D341Med (cell line): ENCODE measurements around the gene GUCY2C.
A peak's percentile ranks its signal among the peaks of the same experiment; 100 is the strongest.

ENCODE experiments used
- DNase-seq: peaks from one replicate; pipeline ENCODE4 v3.0.0; 2012; ENCODE audit warnings: low spot score

GUCY2C gene

DNA sequence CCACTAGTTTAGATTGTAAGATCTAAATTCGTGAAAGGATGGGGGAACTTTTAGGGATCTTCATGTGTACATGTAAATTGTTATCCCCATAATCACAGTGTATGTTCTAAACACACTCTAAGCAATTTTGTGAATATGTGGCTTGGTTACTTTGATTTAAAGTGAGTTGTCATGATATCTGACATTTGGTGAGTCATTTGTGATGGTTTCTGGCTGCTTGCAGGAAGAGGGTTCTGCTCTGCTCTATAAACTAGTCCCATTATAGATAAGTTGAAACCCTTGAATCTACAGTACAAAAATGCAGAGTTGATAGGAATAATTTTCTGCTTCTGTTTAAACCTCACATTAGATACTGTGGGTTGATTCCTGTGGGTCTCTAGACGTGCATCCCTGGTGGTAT is 14.8 kb downstream of the GUCY2C start:
- DNase-seq = no peak

DNA sequence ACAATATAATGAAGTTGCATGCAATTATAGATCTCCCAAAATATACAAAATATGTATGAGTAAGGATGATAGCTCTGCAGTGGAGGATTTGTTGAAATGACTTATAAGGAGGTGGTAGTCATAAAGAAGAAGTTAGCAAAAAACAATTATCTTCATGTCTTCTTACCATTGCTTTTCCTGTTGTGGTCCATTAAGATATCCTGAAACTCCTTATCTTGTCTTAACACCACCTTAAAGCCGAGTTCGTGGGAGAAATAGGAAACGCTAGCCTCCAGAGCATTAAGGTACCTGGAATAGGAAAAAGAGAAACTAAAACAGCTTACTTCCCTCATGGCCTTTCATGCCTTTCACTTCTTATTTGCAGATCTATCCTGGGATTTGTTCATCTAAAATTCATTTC is 15.2 kb downstream of the GUCY2C start:
- no peak for DNase-seq

DNA sequence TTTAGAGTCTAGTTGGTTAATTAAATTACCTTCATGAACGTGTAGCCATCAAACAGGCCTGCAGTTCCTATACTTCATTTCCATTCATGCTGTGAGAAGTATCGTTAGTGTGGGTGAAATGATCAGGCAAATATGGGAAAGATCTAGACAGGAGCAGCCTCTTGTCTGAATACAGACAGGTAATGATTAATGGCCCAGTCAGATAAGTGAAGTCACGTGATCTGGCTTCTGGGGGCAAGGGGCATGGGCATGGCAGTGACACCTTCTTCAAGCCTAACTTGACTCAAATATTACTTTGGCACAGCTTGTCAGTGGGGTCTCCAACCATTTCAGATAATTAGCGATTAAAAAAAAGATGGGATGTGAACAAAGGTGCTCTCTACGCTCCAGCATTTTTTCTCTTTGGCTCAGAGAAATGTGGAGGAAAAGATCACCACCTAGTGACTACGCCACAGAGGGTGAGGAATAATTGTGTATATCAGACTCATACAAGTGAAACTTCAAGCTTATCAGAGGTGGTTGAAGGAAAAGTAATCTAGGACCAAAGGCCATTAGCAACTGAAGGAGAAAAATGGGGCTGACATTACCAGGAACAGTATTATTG is 17.8 kb downstream of the GUCY2C start:
- DNase-seq = no peak

DNA sequence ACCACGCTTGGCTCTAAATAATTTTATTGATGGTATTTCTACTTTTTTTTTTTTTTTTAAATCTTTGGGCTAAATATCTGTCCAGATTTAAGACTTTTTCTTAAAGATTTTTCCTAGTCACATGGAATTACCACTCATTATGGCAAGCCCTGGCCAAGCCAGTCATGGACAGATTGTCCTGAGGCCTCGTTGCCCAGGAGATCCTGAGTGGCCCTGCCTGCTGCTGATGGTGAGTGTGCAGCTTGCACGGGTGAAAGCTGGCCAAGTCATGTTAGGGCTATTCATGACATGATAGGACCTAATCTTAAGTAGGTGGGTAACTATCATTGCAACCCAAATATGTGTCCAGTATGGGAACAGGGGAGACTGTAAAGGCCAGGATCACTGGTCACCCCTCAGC is 27.8 kb downstream of the GUCY2C start:
- DNase-seq = no peak

DNA sequence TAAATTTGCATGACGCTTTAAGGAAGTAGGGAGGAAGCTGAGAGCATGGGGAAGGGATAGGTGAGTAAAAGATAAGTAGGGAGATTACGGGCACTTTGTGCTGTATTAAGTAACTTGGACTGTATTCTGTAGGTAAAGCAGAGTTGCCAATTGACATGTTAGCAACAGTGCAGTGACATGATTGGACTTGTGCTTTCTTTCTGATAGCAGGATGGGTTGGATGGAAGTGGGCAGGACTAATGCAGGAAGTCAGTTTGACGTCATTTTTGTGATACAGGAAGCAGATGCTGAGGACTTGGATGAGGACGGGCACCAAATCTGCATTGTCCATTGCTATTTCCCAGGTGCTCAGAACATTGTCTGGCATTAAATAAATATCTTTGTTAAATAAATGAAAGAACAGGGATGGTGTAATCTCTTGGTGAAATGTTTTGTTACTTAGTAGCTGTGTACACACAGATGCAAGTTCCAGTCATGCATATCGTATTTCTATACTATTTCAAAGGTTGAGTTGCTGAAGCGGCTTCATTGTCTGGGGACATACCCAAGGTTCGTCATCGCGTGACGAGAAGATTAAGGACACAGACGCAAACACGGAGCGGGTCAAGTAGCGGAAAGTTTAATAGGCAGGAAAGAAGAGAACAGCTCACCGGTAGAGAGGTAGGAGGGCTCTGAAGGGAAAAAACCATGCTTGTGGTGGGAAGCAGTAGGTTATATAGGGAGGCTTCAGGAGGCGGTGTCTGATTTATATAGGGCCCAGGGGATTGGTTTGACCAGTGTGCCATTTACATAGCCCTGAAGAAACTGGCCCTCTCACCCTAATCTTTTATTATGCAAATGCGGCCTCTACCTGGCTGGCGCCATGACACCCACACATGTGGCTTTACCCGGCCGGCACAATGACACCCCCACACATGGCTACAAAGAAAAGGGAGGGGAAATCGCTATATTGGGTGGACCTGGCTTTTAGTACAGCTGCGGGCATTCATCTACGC is 30.7 kb downstream of the GUCY2C start:
- no peak for DNase-seq

DNA sequence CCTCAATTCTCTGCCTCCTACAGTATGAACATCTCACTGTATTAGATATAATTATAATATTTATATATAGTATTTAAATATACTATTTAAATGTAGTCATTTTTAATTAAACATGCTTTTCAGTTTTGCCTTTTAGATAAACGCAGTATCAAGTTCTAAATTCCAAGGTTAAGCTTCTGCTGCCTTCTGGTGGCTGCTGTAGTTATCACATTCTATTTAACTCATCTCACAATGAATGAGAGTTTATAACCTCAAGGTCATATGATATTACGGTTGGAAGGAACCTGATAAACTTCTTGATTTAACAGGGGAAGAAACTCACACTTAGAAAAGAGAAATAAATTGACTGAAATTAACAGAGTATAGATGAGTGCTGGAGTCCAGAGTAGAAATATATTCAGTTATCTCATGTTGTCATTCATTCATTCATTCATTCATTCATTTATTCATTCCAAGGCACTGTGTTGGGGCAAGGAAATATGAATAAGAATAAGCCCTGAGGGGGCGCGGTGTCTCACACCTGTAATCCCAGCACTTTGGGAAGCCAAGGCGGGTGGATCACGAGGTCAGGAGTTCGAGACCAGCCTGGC is 31.9 kb downstream of the GUCY2C start:
- peak; percentile 38 for DNase-seq

DNA sequence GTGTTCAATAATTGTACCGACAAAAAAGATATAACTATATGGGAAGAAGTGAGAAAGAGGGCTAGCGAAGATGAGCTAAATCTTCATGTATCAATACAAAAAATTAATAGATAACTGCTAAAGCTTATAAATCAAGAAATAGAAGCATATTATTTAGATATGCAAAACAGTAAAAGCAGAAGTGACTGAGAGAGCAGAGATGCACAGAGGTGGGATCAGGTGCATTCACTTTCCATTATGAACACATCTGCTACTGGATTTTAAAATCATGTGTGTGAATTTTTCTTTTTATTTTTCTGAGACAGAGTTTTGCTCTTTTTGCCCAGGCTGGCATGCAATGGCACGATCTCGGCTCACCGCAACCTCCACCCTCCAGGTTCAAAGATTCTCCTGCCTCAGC is 33.4 kb downstream of the GUCY2C start:
- no peak for DNase-seq

DNA sequence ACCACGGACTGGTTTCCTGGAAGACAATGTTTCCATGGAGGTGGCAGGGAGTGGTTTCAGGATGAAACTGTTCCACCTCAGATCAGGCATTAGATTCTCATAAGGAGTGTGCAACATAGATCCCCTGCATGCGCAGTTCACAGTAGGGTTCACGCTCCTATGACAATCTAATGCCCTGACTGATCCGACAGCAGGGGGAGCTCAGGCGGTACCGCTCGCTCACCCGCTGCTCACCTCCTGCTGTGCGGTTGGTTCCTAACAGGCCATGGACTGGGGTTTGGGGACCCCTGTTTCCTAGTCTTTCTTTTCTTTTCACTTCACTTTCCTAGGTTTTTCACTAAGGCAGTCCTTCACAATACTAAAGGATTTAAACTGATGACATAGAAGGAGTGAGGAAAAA is 39.6 kb downstream of the GUCY2C start:
- DNase-seq = no peak

DNA sequence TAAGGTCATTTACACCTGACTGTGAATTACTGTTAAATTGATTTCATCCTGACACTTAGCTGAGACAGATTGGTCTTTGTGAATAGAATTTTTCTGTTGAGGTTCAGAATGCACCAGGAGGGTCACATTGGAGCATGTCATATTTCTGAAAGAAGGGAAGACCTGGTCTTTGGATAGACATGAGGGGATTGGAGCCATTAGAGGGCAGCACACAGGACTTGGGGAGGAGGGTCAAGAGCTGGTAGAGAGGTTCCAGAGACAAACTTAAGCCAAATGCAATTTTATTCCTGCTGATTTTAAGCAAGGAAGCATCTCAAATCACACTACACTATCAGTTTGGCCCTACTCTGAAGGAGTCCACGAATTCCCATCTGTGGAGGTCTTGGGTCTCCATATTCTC is 41.1 kb downstream of the GUCY2C start:
- no peak for DNase-seq

DNA sequence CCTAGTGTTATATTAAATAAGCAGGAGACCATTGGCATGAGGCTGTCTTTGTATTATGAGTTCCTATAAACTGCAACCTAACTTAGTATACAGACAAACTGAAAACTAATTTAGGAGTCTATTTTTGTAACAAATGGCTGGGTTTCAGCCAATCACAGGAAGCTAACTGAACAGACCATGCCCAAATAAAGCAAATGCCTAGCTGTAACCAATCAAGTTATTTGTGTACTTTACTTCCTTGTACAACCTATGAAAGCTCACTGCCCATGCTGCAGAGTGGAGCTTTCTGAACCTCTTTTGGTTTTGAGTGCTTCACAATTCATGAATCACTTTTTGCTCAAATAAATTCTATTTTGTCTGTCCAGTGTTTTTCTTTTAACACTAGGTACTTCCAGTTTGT is 41.6 kb downstream of the GUCY2C start:
- DNase-seq = no peak

DNA sequence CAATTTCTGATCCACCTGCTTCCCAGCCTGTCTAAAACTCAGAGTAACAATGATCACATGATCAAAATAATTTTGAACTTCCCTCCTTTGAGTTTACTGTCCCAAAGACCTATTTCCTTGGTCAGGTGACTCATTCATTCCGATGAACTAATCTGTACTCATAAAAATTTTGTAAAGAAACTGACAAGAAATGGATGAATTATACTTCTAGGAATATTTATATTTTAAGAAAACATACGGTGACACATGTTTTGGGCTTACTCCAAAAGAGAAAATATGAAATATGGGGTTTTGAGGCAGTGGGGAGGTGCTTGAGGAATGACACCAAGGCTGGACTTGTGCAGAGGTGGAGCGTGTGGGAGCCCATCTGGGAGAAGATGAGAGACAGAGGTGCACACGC is 42.0 kb downstream of the GUCY2C start:
- DNase-seq = no peak

DNA sequence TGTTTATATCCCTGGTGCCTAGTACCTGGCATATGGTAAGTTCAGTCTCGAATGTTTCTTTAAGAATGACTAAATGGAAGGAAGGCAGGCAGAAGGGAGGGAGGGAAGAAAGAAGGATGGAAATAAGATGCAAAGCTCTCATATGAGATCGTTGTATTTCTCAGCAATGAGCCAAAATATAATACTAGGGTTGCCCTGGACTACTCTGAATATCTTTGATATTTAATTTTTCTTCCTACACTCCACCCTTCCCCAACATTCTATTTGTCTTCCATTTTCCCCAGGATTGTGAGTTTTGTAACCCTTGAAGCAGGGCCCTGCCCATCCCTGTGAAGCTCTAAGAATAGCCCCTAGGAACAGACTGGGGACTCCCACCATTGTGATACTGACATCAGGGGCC is 43.9 kb downstream of the GUCY2C start:
- no peak for DNase-seq

DNA sequence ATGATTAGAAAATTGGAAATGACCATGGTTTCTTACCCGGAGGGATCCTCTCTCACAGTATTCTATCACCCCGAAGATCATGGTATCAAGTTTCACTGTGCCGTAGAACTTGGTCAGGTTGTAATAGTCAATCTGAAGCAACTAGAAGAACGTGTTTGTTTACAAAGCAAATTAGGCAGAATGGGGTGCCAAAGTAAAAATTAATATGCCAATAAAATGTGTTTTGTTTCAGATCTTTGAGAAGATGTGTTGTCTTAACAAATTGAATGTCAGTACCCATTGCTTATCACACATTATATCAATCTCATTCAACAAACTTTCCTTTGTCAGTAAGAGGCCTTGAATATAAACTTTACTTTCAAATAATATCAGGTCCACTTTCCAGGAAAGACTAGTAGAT is 45.0 kb downstream of the GUCY2C start:
- DNase-seq = no peak

DNA sequence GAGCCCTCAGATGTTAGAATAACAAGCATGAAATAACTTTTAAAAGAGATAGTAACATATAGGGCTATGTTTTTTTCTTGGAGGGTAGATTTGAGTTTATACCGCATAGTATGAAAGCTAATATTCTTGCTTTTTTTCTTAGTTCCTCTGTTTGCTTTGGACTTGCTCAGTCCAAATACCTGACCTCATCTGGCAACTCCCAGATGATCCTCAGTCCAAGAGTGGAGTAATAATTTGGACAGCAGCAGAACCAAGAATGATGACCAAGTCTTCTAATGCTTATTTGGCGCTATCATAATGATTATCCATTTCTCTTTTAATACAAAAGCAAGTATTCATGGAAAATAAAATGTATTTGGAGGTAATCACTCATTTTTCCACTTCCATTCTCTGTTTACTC is 45.6 kb downstream of the GUCY2C start:
- DNase-seq = no peak

DNA sequence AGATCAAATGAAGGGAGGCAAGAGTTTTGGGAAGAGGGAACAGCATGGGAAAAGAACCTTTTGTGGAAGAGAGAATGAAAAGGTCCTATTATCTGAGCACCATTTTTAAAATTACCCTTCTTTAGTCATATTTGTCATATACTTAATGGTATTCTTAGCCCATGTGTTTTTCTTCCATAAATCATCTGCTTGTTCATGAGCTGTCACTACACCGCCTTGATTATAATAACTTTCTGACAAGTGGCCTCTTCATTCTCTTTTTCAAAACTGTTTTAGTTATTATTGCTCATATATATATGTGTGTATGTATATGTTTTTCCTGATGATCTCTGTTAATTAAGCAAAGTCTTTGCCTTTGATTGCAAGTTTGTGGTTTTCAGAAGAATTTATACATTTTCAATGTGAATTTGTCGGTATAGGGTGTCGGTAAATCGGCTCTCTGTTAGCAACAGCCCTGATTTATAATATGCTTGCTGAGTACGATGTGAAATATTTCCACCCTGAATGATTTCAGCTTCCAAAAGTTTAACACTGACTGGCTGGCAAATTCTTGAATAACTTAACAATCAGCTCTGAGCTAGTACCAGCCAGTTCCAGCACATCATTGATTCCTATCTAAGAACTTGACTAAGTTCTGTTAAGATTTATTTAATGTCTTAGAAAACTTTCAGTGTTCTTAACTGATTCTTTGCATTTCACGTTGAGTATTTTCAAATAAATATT is 49.2 kb downstream of the GUCY2C start:
- no peak for DNase-seq

DNA sequence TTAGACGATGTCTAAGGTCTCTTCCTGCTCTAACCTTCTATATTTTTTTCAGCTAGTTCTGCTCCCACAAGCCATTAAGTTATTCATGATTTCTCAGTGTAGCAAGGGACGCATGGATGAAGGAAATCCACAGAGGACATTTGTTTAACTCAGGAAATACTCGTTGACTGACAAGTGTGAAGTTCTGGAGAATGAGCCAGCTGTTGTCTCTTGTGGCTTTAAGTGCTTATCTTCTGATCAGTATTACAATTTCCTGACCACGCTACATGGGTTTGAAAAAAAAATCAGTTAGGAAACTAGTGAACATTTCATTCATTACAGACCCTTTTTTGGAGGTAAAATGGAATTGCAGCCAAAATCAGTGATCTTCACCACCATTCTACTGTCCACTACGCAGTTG is 53.1 kb downstream of the GUCY2C start:
- DNase-seq = no peak

DNA sequence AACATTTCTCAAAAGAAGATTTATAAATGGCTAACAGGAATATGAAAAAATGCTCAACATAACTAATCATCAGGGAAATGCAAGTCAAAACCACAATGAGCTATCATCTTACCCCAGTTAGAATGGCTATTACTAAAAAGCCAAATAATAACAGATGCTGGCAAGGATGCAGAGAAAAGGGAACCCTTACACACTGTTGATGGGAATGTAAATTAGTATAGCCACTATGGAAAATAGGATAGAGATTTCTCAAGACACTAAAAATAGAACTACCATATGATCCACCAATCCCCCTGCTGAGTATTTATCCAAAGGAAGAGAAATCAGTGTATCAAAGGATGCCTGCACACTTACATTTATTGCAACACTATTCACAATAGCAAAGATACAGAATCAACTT is 58.3 kb downstream of the GUCY2C start:
- DNase-seq = no peak

DNA sequence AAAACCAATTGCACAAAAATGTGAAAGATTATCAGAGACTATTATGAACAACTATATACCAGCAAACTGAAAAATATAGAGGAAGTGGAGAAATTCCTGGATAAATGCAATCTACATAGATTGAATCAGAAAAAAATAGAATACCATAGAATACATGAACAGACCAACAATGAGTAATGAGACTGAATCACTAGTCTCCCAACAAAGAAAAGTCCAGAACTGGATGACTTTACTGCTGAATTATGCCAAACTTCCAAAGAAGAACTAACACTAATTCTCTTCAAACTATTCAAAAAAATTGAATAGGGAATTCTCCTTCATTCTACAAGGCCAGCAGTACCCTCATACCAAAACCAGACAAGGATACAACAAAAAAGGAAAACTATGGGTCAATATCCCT is 60.6 kb downstream of the GUCY2C start:
- DNase-seq = no peak

DNA sequence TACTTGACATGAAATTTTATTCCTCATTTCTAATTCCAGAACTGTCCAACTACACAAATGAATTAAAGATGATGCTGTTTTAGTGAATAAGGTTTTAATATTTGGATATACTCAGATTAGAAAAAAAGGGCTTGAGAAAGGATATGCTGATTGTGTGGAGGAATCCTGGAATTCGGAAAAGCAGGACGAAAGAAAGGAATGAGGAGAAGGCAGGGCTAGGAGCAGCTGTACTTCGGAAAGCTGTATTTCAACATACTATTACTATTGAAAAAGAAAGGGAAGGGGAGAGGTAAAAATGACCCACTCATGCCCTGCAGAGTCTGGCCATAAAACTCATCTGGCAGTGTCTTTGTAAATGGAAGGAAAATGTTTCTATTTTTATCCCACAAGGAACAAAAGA is 65.6 kb downstream of the GUCY2C start:
- no peak for DNase-seq

DNA sequence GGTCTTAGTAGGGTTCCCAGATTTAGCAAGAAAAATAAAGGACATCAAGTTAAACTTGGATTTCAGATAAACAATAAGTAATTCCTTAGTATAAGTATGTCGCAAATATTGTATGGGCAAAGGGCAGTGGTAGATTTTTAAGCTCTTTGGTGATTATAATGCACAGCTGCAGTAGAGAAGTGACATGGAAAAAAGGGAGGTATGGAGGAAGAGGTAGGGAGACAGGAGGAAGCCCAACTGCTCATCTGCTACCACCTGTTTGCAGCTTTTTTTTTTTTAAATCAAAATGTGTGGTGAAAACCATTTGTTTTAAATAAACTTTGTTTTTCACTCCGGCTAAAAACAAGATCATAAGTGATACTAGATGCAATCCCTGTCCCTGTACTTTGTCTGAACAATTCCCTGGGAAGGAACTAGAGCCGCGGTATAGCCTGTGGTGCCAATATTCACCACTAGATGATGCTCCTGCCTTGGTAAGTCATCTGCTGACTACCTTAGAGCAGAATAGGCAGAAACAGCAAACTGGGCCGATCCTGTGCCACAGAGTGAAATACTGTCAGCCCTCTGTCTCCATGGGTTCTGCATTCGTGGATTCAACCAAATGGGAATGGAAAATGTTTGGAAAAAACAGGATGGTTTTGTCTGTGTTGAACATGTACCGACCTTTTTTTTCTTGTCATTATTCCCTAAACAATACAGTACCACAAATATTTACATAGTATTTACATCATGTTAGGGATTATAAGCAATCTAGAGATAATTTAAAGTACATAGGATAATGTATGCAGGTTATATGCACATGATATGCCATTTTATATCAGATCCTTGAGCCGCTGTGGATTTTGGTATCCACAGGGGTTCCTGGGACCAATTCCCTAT is 66.3 kb downstream of the GUCY2C start:
- peak; percentile 80 for DNase-seq

DNA sequence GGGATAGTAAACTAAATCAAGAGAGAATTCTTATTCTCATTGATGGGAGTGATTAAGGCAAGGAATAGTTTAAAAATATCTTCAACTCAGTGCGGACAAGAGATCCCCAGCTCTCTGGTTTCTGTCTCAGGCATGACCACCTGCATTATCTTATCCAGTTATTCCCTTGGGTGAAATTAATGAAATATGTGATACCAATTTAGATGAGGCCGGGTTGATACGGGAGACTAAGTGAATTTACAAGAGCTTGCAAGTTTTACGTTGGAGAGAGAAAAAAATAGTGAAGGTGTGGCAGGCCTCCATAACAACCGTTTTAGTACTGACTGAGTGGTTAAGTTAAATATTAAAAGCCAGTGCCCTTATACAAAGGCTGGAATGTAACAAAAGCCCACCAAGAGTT is 67.6 kb downstream of the GUCY2C start:
- no peak for DNase-seq

DNA sequence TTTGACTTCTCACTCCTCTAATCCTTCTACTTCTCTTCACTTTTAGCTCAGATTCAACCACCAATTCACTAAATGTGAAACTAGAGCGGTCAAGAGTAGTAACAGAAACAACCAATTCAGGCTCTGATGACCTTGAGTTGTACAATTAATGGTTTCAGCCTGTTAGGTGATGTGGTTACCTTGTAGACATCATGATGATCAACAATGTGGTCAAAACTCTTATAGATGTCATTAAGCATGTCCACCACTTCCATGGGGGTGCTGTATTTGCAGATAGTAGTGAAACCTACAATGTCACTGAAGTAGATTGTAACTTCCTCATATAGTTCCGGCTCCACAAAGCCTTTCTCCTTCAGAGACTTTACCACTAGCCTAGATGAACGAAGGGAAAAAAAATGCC is 74.6 kb downstream of the GUCY2C start:
- DNase-seq = no peak
